Heart left ventricle (tissue), 16 donors: ENCODE measurements around the gene FGD4. TPM values are rescaled to one million over a fixed set of nuclear protein-coding genes. Genes with fewer than 3 reads are reported as not detected.

Source experiments
- ATAC-seq, 4 donors: fragments of 200-7000 bp; cut with Tn5 transposase; one replicate each; pipeline ENCODE4 v1.9.1; 2020 to 2022; ENCODE audit warnings: moderate library complexity in 4 of 4, mild to moderate bottlenecking in 3 of 4, moderate number of reproducible peaks in 1 of 4
- DNase-seq, 5 donors: peaks; one replicate each; pipeline ENCODE4 v3.0.0-alpha.2; 2020
- H3K27ac ChIP-seq, 12 donors: fragments of 200-600 bp; sonication (generic) in 4 of 12; one replicate each; pipeline versions ENCODE4 v1.5.0 to v1.8.0; 2016 to 2022; ENCODE audit warnings: mild to moderate bottlenecking in 2 of 12
- H3K27me3 ChIP-seq, 9 donors: fragments of 200-600 bp; sonication (generic) in 2 of 9; one replicate each; pipeline versions ENCODE4 v1.5.1 to v1.8.0; 2016 to 2022; ENCODE audit warnings: mild to moderate bottlenecking in 3 of 9
- H3K36me3 ChIP-seq, 9 donors: fragments of 200-600 bp; sonication (generic) in 2 of 9; one replicate each; pipeline versions ENCODE4 v1.5.0 to v1.8.0; 2018 to 2022; ENCODE audit warnings: mild to moderate bottlenecking in 2 of 9
- H3K4me1 ChIP-seq, 12 donors: fragments of 200-600 bp; sonication (generic) in 4 of 12; one replicate each; pipeline versions ENCODE4 v1.5.0 to v1.8.0; 2016 to 2022; ENCODE audit warnings: mild to moderate bottlenecking in 3 of 12
- H3K4me3 ChIP-seq, 12 donors: fragments of 200-600 bp; sonication (generic) in 4 of 12; one replicate each; pipeline versions ENCODE4 v1.5.0 to v1.8.0; 2017 to 2022; ENCODE audit warnings: mild to moderate bottlenecking in 9 of 12, moderate library complexity in 4 of 12
- H3K9me3 ChIP-seq, 12 donors: fragments of 200-600 bp; sonication (generic) in 4 of 12; one replicate each; pipeline versions ENCODE4 v1.5.0 to v1.8.0; 2016 to 2022; ENCODE audit warnings: mild to moderate bottlenecking in 1 of 12
- POLR2A ChIP-seq, 2 donors: fragments of 450-650 bp; IDR thresholded peaks; one replicate each; pipeline ENCODE4 v1.6.1; 2017; ENCODE audit warnings: antibody characterized with exemption in 2 of 2, mild to moderate bottlenecking in 2 of 2, moderate library complexity in 2 of 2
- WGBS, 4 donors: extraction: QIAGEN DNeasy Blood & Tissue Kit in 2 of 4; methylation state at CpG; one replicate each; pipeline versions ENCODE4 v1.1.5 to v1.1.7; 2013 to 2018; 5-methylcytosine and 5-hydroxymethylcytosine counted together
- intact Hi-C, 10 donors: fragments of 100-400 bp; cut with DNase I; formaldehyde crosslinking; loops; one replicate each; pipeline versions ENCODE4 v1.11.1 to v1.14.2; 2022
- polyA plus RNA-seq, 2 donors: library from polyadenylated mRNA; stranded (reverse); fragments of 200-250 nt; gene quantifications; one replicate each; pipeline ENCODE4 v1.2.3, GENCODE V29; 2013
- total RNA-seq, 9 donors: library from RNA; depleted of rRNA in 2 of 9; stranded (reverse); fragments of >200 nt in 2 of 9; fragmentation: NEBNext Ultra II Directional in 3 of 9; extraction: Animal tissue kit (Norgen Biotek cat#: 25700) in 3 of 9; gene quantifications; one replicate each; pipeline versions ENCODE4 v1.1.0 to v1.2.4, GENCODE V29; 2016 to 2023
- TF ChIP-seq, protein P1 (sequence below), 12 donors: fragments of 200-600 bp; sonication (generic) in 4 of 12; IDR thresholded peaks; one replicate each; pipeline versions ENCODE4 v1.5.0 to v1.8.0; 2018 to 2022; ENCODE audit warnings: antibody characterized with exemption in 12 of 12, mild to moderate bottlenecking in 5 of 12
- donor health status: ischemic (EF 13 %, LVEDD 7.1; RV severe dilation, severe dysfunction).
- donor health status: healthy with polysubstance abuse.
- donor health status: DM: no; HTN: yes; CAD: no.
- donor health status: DM: no; HTN: no; CAD: no.
- donor health status: ischemic (EF 25% LVEDD 6.9; RV normal size, moderate dysfunction).
- donor health status: ischemic (EF 25% LVEDD 5.7; RV mildly dilated, moderate dysfunction).
- donor health status: healthy.
- donor health status: DM: yes; HTN: yes; CAD: no.
- donor health status: ischemic (EF 35%, LVEDD 5.7; RV mildly dilated, moderate dysfunction).
- donor health status: nonischemic (EF 11% LVEDD 7.7; RV severe dilation, severe dysfunction).
- donor health status: DM: yes; HTN: yes; CAD: no.
- donor health status: PGD.
- donor health status: ischemic (EF 29% LVEDD 5.4; RV normal size, mild dysfunction).
- donor health status: nonischemic (EF 23%, LVEDD 6.1; RV moderate dilation, normal function).

FGD4 gene
- total and polyA plus RNA-seq, 11 donors, result 4.5 to 36.8 (median 28.2) TPM

DNA sequence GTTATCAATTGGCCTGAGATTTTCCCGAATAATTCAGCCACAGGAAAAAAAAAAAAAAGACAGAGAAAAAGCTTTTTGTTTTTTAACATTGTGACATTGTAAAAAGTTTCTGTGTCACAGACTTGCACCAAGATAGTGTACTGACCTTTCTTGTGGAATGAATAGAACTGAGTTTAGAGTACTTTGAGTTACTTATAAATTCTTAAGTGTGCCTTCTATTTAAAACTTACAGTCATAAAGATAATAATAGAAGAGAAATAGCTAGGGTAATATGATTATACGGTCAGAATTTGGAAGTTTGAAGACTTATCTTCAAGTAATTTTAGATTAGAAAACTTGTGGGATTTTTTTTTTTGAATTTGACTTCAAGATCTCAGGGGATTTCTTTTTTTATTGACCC, 88.8 kb downstream of the FGD4 start:
- peaks cover 0 to 61% (median 17%) of the 10 kb centered on the region in 12 donors for H3K4me1 ChIP-seq
- peak overlapping the region in 1 of 12 donors; percentile 45 for H3K4me3 ChIP-seq
- H3K27me3 ChIP-seq, result no peaks in the 10 kb centered on the region
- H3K36me3 ChIP-seq, result no peaks in the 10 kb centered on the region
- no peak for DNase-seq
- 34 to 49% (median 37%) methylated on average over 2 of the region's 2 CpGs for WGBS, 4 donors
- ATAC-seq, result peak in 1 of 4 donors; percentile 44
- intact Hi-C loops, result loop anchor here in 2 of 10 donors (5.0 to 10.0 kb wide), 2 partner anchors 44 to 47 kb away; no protein-coding TSS in a partner anchor
- TF ChIP-seq, protein P1, sequence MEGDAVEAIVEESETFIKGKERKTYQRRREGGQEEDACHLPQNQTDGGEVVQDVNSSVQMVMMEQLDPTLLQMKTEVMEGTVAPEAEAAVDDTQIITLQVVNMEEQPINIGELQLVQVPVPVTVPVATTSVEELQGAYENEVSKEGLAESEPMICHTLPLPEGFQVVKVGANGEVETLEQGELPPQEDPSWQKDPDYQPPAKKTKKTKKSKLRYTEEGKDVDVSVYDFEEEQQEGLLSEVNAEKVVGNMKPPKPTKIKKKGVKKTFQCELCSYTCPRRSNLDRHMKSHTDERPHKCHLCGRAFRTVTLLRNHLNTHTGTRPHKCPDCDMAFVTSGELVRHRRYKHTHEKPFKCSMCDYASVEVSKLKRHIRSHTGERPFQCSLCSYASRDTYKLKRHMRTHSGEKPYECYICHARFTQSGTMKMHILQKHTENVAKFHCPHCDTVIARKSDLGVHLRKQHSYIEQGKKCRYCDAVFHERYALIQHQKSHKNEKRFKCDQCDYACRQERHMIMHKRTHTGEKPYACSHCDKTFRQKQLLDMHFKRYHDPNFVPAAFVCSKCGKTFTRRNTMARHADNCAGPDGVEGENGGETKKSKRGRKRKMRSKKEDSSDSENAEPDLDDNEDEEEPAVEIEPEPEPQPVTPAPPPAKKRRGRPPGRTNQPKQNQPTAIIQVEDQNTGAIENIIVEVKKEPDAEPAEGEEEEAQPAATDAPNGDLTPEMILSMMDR (IDR thresholded peaks at IDR 0.05), result no peak
- TF ChIP-seq POLR2A (IDR thresholded peaks at IDR 0.05), result no peak
- H3K27ac ChIP-seq, result peak overlapping the region in 4 of 12 donors; percentile 2 to 92 (median 18)
- no peaks in the 10 kb centered on the region for H3K9me3 ChIP-seq

DNA sequence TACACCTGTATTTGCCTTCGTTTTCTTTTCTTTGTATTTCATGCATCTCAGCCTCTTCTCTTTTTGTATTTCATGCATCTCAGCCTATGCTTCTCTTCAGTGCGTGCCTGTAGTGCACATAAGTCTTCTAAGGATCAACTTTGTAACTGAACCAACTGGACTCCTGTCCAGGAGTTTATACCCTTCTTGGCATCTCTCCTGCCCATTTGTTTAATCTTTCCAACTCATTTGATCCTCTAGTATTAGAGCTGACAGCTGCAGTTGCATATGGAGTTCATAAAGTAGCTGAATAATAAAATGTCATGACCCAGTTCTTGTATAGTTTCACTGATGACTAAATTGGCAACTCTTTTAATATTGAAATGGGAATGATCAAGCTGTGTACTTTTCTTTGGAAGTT, 89.7 kb downstream of the FGD4 start:
- no peak for TF ChIP-seq POLR2A (IDR thresholded peaks at IDR 0.05)
- TF ChIP-seq, protein P1 (IDR thresholded peaks at IDR 0.05), result no peak
- DNase-seq (no peak), ATAC-seq (no peak)
- Histone ChIP-seq H3K27ac (no peak overlapping the region), H3K9me3 (no peaks in the 10 kb centered on the region), H3K36me3 (no peaks in the 10 kb centered on the region), H3K4me1 (peaks cover 0 to 59% (median 11%) of the 10 kb centered on the region in 12 donors), H3K4me3 (no peak overlapping the region), H3K27me3 (no peaks in the 10 kb centered on the region)
- WGBS, 4 donors, result 49 to 91% (median 80%) methylated on average over 2 of the region's 2 CpGs
- intact Hi-C loops, result loop anchor here in 2 of 10 donors (5.0 to 10.0 kb wide), 2 partner anchors 43 to 46 kb away; no protein-coding TSS in a partner anchor

DNA sequence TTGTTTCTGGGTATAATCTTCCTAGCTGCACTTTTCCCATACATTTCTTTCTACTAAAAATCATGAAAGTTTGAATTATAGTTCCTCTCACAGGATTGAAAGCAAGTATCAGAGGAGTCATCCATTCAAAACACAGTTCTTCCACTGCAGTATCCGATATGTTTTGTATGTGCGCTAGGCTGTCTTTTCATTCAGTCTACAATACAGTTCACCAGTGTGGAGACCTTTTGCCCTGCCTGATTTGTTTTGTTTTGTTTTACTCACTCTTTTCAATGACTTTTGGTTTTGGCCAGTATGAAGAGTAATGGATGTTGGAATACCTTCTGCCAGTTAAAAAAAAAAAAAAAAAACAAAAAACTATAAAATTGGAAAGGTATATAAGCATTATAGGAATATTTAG, 91.4 kb downstream of the FGD4 start:
- Histone ChIP-seq H3K4me1 (peaks cover 0 to 66% (median 8%) of the 10 kb centered on the region in 12 donors), H3K27ac (no peak overlapping the region)
- intact Hi-C loops, result no loop called here

DNA sequence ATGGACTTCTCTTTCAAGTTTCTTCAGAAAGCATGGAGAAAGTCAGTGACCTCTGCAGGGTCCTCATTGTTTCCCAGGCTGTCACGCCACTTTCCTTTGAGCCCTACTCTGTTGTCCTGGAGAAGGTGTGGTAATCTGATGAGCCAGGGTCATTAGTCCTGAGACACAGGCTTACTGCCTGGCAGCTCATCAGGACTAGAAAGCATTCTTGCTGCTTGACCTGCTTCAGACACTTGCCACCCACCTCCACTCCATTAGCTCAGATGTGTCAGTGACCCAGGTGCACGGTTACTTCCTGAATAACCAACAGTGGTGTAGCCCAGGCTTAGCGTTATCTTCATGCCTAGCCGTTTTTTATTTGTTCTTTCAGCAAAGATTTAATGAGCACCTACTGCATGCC, 93.9 kb downstream of the FGD4 start:
- no peaks in the 10 kb centered on the region for H3K27me3 ChIP-seq
- WGBS, 4 donors, result 82 to 89% (median 83%) methylated on average over 4 of the region's 4 CpGs
- ATAC-seq, result no peak
- H3K4me1 ChIP-seq, result peaks cover 0 to 68% (median 14%) of the 10 kb centered on the region in 12 donors
- no peak overlapping the region for H3K4me3 ChIP-seq
- H3K36me3 ChIP-seq, result no peaks in the 10 kb centered on the region
- H3K9me3 ChIP-seq, result no peaks in the 10 kb centered on the region
- TF ChIP-seq, protein P1 (IDR thresholded peaks at IDR 0.05), result no peak
- TF ChIP-seq POLR2A (IDR thresholded peaks at IDR 0.05), result no peak
- intact Hi-C loops, result no loop called here
- no peak overlapping the region for H3K27ac ChIP-seq
- no peak for DNase-seq

More for the DNA sequence above, 91.4 kb downstream of the FGD4 start:
- Histone ChIP-seq H3K4me3 (no peak overlapping the region), H3K27me3 (no peaks in the 10 kb centered on the region), H3K9me3 (no peaks in the 10 kb centered on the region), H3K36me3 (no peaks in the 10 kb centered on the region)
- ATAC-seq (no peak), DNase-seq (no peak)
- no peak for TF ChIP-seq POLR2A (IDR thresholded peaks at IDR 0.05)
- TF ChIP-seq, protein P1 (IDR thresholded peaks at IDR 0.05), result no peak
- 96 to 99% (median 98%) methylated on average over 2 of the region's 2 CpGs for WGBS, 4 donors
